Nephron (organoid): ENCODE measurements around the gene NCK2.
"Not testable (repeated sequence)": the region's sequence is repeated elsewhere in the genome, so short reads cannot be mapped to it uniquely, and the experiment has no call there.

ENCODE experiments used
- H3K27ac Mint-ChIP-seq, 3 experiments: 2 replicates each; pipeline ENCODE4 v1.8.0; 2020; ENCODE audit warnings: mixed read lengths in 3 of 3, mild to moderate bottlenecking in 2 of 3, moderate library complexity in 1 of 3
- H3K27me3 Mint-ChIP-seq: 2 replicates; pipeline ENCODE4 v1.8.0; 2021; ENCODE audit warnings: low read depth, mild to moderate bottlenecking, moderate library complexity, mixed read lengths
- H3K36me3 Mint-ChIP-seq: 2 replicates; pipeline ENCODE4 v1.8.0; 2020; ENCODE audit warnings: low read depth, mixed read lengths
- H3K4me1 Mint-ChIP-seq: 2 replicates; pipeline ENCODE4 v1.8.0; 2020; ENCODE audit warnings: mixed read lengths
- H3K4me3 Mint-ChIP-seq, 3 experiments: 2 replicates each; pipeline ENCODE4 v1.8.0; 2020; ENCODE audit warnings: mild to moderate bottlenecking in 3 of 3, mixed read lengths in 3 of 3, moderate library complexity in 2 of 3
- H3K9me3 Mint-ChIP-seq: 2 replicates; pipeline ENCODE4 v1.8.0; 2020; ENCODE audit warnings: mixed read lengths
- TF ChIP-seq, protein P1 (sequence below), 3 experiments: fragments of 200-600 bp; sonication (generic); IDR thresholded peaks; one replicate each; pipeline ENCODE4 v1.5.0; 2021; ENCODE audit warnings: antibody characterized with exemption in 3 of 3; ENCODE audit not compliant: unreplicated experiment in 3 of 3

Gene NCK2

DNA sequence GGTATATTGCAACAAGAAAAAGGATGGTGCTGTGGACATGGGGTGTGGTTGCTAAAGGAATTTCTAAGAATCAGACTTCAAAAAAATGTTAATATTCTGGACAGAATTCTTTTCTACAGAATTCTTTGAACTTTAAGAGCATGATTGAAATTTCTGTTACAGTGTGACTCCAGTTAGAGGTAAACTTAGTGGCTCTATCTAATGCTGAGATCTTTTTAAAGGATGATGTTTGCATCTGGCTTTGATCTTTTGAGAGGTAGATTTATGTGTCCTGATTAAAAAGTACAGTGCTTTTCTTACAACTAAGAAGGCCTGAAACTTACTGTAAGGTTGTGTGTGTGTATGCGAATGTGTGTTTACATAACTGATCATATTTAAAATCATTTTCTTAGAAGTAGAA lies 25.4 kb downstream of the NCK2 start:
- peaks cover 21% of the 10 kb centered on the region for H3K36me3 Mint-ChIP-seq
- H3K9me3 Mint-ChIP-seq: no peaks in the 10 kb centered on the region
- peaks cover 80% of the 10 kb centered on the region for H3K4me1 Mint-ChIP-seq

DNA sequence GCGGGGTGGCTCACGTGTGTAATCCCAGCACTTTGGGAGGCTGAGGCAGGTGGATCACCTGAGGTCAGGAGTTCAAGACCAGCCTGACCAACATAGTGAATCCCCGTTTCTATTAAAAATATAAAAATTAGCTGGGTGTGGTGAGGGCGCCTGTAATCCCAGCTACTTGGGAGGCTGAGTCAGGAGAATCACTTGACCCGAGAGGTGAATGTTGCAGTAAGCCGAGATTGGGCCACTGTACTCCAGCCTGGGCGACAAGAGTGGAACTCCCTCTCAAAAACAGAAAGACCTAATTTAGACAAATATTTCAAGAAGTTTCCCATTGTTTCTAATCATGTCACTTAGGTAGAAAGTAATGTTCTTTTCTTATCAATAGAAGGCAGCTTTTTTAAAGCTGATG lies 26.6 kb downstream of the NCK2 start:
- not testable (repeated sequence) for H3K9me3 Mint-ChIP-seq, H3K4me3 Mint-ChIP-seq, H3K27me3 Mint-ChIP-seq
- Mint-ChIP-seq H3K4me1 (peaks cover 86% of the 10 kb centered on the region), H3K36me3 (peaks cover 21% of the 10 kb centered on the region), H3K27ac (peak overlapping the region; percentile 75 to 99 (median 98))

More for the DNA sequence above, 25.4 kb downstream of the NCK2 start:
- Mint-ChIP-seq H3K4me3 (peak overlapping the region in 1 of 3 experiments; percentile 29), H3K27ac (peak overlapping the region; percentile 32 to 92 (median 42)), H3K27me3 (no peaks in the 10 kb centered on the region)
- TF ChIP-seq, protein P1, sequence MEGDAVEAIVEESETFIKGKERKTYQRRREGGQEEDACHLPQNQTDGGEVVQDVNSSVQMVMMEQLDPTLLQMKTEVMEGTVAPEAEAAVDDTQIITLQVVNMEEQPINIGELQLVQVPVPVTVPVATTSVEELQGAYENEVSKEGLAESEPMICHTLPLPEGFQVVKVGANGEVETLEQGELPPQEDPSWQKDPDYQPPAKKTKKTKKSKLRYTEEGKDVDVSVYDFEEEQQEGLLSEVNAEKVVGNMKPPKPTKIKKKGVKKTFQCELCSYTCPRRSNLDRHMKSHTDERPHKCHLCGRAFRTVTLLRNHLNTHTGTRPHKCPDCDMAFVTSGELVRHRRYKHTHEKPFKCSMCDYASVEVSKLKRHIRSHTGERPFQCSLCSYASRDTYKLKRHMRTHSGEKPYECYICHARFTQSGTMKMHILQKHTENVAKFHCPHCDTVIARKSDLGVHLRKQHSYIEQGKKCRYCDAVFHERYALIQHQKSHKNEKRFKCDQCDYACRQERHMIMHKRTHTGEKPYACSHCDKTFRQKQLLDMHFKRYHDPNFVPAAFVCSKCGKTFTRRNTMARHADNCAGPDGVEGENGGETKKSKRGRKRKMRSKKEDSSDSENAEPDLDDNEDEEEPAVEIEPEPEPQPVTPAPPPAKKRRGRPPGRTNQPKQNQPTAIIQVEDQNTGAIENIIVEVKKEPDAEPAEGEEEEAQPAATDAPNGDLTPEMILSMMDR (IDR thresholded peaks at IDR 0.05; ENCODE audit: unreplicated experiment in 3 of 3): no peak

DNA sequence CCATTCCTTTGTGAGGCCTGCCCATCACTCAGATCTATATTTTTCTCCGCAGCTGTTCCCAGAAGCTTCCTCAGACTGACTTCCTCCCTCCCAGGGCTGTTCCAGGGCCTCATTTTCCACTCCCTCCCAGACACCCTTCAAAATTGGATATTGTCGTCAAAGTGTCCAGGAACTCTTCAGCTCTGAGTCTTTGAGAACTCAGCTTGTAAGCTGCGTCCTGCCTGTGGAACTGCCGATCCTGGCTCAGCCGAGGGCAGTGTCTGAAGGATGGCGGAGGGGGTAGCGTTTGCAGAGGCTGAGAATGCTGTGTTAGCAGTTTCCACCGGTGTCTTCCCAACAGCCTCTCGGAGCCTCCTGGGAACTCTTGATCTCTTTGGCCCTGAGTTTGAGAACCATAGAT lies 27.1 kb downstream of the NCK2 start:
- TF ChIP-seq, protein P1 (IDR thresholded peaks at IDR 0.05; ENCODE audit: unreplicated experiment in 3 of 3): no peak
- H3K4me3 Mint-ChIP-seq: peak overlapping the region; percentile 12 to 70 (median 53)
- no peaks in the 10 kb centered on the region for H3K9me3 Mint-ChIP-seq
- peaks cover 85% of the 10 kb centered on the region for H3K4me1 Mint-ChIP-seq
- peaks cover 17% of the 10 kb centered on the region for H3K36me3 Mint-ChIP-seq
- H3K27me3 Mint-ChIP-seq: no peaks in the 10 kb centered on the region
- peak overlapping the region; percentile 75 to 99 (median 98) for H3K27ac Mint-ChIP-seq

DNA sequence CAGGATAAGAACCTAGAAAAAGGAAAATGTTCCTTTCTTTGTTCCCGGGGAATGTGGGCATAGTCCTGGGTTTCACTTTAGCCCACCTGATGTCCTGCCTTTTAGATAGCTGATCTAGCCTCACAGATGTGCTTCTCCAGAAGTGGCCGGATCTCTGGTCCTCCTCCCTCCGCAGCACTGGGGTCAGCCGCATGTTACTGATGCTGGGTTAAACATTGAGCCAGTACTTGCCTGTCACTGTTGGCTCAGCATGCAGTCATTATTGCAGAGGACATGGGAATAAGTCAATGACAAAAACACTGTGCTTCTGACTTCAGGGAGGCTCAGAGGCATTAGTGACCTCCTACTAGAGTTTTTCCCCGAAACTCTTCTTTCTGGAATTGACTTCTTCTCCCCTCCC lies 27.6 kb downstream of the NCK2 start:
- Mint-ChIP-seq H3K27me3 (no peaks in the 10 kb centered on the region), H3K4me1 (peaks cover 84% of the 10 kb centered on the region), H3K4me3 (peak overlapping the region in 2 of 3 experiments; percentile 15 to 21), H3K27ac (peak overlapping the region; percentile 75 to 99 (median 98)), H3K9me3 (no peaks in the 10 kb centered on the region), H3K36me3 (peaks cover 12% of the 10 kb centered on the region)
- TF ChIP-seq, protein P1 (IDR thresholded peaks at IDR 0.05; ENCODE audit: unreplicated experiment in 3 of 3): no peak

DNA sequence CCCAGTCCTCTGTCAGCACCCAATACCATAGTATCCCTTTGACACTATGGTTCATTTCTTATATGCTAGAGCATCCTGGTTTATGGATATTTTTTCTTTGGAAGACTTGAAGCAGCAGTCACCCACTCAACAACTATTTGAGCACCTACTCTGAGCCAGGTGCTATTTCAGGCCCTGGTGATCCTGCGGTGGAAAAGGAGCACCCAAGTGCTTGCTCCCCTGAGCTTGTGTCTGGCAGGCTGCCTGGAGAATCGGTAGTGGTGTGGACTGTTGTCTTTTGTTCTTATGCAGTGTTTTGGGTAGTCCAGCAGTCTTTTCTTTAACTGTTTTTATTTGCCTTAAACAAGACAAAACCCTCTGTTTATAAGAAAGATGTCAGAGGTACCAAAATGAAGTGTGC lies 28.9 kb downstream of the NCK2 start:
- peaks cover 6% of the 10 kb centered on the region for H3K36me3 Mint-ChIP-seq
- H3K9me3 Mint-ChIP-seq: no peaks in the 10 kb centered on the region
- TF ChIP-seq, protein P1 (IDR thresholded peaks at IDR 0.05; ENCODE audit: unreplicated experiment in 3 of 3): no peak
- H3K27ac Mint-ChIP-seq: peak overlapping the region; percentile 75 to 99 (median 92)
- no peaks in the 10 kb centered on the region for H3K27me3 Mint-ChIP-seq
- peak overlapping the region in 2 of 3 experiments; percentile 27 to 46 for H3K4me3 Mint-ChIP-seq
- H3K4me1 Mint-ChIP-seq: peaks cover 86% of the 10 kb centered on the region

DNA sequence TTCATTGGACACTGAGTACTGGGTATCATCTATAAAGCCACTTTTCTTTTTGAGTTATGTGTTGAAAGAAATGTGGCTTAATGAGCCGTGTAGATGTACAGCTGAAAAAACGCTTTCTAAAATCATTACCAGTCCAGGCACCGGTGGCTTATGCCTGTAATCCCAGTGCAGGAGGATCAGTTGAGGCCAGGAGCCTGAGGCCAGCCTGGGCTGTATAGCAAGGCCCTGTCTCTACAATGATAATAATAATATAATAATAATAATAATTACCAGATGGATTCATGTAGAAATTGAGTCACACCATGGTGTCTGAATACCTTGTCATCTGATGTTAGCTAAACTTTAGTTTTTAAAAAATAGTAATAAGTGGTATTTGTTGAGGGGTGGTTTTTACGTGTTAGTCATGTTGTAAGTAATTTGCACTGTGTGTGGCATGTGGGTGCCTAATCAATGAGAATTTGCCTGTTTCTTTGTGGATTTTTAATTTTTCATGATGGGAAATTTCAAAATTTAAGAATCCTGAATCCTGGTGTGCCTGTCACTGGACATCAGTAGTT lies 30.1 kb downstream of the NCK2 start:
- TF ChIP-seq, protein P1 (IDR thresholded peaks at IDR 0.05; ENCODE audit: unreplicated experiment in 3 of 3): no peak
- no peaks in the 10 kb centered on the region for H3K27me3 Mint-ChIP-seq

More for the DNA sequence above, 30.1 kb downstream of the NCK2 start:
- H3K27ac Mint-ChIP-seq: peak overlapping the region; percentile 37 to 52 (median 43)
- H3K36me3 Mint-ChIP-seq: peaks cover 6% of the 10 kb centered on the region
- H3K9me3 Mint-ChIP-seq: no peaks in the 10 kb centered on the region
- no peak overlapping the region for H3K4me3 Mint-ChIP-seq
- H3K4me1 Mint-ChIP-seq: peaks cover 82% of the 10 kb centered on the region
